ENCODE data around the gene HOXD3.
A peak's percentile ranks its signal among the peaks of the same experiment; 100 is the strongest.

Gene HOXD3

DNA sequence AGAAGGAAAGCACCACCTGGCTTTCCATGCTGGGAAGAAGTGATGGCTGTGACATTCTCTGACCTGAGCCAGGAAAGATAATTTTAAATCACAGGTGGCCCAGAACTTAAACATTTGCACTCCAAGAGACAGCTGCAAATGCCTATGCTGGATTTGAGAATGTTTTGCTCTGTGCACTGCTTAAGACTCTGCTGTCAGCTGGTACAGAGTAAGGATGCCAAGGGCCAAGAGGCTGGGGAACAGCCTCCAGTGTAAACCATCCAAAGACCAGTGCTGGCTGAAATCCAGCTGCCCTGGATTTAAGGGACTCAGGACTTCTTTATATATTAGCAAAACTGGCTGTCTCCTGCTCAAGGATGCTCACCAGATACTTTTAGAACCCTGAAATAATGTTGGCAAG is 23.7 kb upstream of the HOXD3 start:
- DNase-seq = peak in 1 of 2 experiments; percentile 52

DNA sequence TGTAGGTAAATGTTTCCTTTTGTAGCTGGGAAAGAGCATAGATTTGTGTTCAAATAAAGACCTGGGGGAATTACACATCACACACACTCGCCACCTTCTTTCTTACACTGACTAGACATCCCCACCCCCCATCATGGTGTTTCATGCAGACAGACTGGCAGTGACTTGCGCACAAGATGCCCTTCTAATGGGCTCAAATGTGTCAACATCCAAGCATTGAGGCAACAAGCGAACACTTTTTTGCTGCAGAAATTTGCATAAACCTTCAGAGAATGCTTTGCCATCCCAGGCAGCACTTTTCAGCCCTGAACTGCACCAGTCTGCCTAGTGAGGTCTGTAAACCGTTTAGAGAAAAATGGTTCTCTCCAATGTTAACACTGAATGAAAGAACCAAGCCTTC is 23.1 kb upstream of the HOXD3 start:
- no peak for DNase-seq

DNA sequence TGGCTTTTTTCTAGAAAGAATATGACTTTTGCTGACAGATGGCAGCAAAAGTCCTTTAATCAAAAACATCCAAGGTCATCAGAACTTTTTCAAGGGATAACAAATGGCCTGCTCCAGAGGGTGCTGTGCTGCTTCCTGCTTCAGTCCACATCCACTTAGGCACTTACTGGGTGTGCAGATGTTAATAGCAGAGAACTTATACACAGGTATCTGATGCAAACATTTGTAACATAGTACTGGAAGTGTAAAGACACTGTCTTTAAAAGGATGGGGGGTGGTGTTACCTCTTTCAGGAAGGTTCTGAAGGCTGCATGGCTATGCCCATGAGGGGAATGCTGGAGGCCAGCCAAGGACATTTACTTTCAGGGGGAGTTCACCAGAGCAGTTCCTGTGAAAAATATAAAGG is 22.1 kb upstream of the HOXD3 start:
- peak in 1 of 2 experiments; percentile 25 for DNase-seq

DNA sequence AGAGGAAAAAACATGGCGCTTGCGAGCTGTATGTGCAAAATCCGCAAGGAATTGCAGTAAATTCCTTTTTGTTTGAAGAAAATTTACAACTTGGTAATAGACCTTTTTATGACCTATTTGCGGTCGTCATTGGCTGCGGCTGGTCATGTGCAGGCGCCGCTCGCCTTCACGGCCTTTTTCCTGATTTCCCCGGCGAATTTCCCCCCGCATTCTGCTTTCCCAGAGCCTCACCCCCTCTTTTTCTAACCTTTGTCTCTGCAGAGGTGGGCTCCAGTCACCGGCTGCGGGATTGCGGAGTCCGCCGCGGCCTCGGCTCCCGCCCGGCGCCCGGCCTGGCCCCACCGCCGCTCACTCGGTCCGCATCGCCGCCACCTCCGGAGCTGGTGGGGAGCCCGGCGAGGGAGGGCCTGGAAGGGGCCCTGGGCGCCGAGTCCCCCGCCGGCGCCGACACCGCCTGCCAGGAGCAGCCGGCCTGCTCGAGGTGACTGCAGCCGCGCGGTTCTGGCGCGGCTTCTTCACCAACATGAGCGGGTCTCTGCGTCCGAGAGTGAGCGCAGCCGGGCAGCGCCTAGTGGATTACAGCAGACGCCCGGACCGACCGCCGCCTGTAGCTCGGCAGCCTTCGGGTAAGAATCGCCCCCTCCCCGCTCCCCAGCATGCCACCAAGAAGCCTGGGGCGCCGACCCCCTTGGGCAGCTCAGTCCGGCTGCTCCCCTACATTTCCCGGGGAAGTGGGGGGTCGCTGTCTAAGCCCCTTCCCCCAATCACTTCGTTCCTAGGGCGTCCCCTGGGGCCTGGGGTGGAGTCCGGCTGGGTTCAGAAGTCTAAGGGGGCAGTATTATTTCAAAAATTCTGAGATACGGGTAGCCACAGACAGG is 20.5 kb upstream of the HOXD3 start:
- peak; percentile 13 to 36 for DNase-seq

DNA sequence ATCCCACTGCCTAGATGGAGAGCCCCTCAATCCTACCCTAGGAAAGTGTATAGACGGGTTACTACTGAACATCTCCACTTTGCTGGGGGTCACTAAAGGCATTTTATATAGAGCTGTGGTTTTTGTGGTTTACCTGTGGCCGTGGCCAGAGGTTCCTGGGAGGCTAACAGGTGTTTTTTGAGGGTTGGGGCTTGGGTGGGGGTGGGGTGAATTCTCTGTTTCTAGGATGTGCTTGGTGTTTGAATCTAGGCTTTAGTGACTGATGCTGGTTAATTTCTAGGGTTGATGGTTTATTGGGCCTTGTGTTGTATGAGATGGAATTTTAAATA is 19.9 kb upstream of the HOXD3 start:
- no peak for DNase-seq

DNA sequence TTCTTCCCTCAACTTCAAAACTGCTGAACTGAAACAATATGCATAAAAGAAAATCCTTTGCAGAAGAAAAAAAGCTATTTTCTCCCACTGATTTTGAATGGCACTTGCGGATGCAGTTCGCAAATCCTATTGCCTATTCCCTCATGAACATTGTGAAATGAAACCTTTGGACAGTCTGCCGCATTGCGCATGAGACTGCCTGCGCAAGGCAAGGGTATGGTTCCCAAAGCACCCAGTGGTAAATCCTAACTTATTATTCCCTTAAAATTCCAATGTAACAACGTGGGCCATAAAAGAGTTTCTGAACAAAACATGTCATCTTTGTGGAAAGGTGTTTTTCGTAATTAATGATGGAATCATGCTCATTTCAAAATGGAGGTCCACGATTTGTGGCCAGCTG is 19.2 kb upstream of the HOXD3 start:
- DNase-seq = no peak

DNA sequence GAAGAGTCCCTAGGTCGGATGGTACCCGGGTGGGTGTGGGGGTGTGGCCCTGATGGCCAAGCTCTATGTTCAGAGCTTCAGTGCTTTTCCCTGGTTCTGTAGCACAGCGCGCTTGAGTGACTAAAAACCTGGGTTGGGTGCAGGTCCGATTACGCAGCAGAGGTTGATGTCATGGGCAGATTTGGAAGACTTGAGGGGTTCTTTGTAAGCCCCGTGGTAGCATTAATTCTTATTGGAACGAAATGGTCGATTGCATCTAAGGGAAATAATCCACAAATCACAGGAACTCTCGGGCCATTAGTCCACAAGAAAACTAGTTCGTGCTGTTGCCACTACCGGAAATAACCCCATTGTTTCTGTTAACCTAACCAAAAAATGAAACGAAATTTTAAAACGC is 18.6 kb upstream of the HOXD3 start:
- DNase-seq = no peak

DNA sequence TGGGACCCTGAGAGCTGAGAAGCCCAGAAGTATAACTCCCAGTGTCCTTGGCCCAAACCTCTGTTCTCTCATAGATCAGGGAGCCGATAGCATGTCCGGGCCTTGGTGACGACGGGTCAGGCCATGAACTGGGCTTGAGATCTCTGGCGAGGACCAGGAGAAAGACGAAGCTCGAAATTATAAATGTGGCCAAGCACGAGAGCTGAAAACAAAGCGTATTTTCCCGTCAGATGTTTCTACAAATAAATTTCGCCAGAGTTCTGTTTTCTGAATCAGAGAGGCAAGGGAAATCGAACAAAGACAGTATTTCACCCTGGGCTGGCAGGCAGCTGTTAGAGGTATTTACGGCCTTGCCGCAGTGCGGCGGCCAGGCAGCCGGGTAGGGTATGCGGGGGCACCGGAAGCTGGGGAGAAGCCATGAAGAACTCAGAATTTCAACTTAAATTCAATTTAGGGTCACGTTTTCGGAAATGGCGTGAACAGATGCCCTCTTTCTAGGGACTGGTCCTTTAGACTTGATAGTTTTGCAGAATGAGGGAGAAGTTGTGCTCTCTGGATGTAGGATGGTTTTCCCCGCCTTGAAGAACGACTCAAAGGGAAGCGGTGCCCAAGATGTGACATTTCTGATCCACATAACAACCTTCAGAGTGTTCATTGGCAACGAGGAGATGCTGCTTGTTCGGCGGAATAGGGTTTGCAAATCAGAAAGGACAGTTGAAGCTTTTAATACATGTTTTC is 18.0 kb upstream of the HOXD3 start:
- DNase-seq = no peak

DNA sequence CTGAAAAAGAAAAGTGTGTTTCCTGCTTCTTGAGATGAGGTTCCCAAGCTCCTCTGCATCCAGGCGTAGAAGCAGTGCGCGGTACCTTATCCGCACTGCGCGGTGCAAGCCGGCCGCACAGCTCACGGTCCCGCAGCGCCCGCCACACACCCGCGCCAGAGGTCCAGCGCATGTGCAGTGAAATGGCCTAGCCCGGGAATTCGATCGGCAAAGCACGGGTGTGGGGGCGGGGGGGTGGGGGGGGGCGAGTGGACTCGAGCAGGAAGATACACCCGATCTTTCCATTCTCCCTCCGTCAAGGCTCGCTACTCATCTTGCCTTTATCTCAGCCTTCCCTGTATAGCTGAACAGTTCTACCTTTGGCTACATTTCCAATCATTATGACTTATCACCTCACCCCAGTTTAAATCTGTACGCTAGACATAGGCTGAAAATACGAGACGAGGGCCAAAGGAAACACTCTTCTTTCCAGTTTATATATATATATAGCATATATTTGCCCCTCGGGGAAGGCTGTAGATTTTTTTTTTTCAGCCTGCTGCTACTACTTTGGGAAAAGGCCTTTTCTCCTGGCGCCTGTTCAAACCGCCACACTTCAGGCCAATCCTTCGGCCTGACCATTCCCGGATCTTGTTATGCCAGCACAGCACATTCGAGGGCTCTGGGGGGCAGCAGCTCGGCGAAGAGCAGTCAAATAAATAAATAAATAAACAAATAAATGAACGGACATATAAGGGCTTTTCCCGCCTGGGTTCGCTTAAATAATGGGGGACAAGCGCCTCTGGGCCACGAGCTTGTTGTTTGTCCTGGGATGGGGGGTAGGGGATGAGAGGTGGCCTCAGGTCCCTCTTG is 17.2 kb upstream of the HOXD3 start:
- DNase-seq = peak in 1 of 2 experiments; percentile 56

DNA sequence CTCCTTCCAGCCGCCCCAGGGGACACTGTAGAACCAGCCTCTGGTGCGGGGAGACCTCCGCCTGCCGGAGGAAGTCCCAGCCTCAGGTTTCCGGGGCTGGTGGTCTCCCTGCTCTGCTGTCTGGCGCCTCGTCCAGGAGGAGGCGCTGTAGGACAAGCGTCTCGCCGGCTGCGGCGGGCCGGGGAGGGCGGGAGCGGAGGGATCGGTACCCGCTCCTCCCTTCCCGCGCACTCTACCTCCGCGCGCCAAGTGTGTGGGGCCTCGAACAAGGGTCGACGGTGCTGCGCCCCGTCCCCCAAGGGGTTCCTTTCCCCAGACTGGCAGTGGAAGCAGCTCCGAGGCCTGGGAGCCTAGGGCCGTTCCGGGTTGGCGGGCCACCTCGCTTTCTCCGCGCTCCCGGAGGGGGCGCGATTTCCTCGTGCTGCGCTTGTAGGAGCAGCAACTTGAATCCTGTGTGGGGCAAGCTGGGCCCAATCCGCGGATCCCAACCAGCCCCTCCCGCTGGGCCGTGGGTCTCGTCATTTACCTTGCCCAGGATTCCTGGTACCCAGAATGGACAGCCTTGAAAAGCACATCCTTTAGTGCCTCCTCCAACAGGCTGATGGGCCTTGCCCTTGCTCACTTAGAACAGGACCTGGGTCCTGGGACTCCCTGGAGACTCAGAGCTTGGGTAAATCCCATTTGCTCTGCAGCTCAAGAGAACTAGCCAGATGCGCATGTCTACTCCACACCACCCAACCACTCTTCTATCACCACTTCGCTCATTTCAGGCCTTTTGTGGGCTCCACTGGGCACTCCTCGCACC is 16.4 kb upstream of the HOXD3 start:
- DNase-seq = peak; percentile 78 to 87

DNA sequence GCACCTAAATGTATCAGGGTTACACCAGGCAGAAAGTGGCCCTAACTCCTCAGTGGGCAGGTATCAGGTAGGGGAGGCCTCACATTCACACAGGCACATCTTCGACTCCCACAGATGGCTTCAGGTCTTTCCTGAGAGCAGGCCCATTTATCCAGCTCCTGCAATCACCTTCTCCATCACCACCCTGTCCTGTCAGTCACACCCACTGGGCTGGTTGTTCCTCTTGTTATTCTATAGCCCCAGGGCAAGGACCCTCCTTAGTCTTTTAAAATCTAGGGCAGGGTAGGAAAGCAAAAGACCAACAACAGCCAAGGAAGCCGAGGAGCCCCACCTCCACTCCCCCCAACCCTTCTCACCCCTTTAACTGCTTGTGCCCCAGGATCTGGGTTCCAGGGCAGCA is 14.8 kb upstream of the HOXD3 start:
- DNase-seq = no peak

DNA sequence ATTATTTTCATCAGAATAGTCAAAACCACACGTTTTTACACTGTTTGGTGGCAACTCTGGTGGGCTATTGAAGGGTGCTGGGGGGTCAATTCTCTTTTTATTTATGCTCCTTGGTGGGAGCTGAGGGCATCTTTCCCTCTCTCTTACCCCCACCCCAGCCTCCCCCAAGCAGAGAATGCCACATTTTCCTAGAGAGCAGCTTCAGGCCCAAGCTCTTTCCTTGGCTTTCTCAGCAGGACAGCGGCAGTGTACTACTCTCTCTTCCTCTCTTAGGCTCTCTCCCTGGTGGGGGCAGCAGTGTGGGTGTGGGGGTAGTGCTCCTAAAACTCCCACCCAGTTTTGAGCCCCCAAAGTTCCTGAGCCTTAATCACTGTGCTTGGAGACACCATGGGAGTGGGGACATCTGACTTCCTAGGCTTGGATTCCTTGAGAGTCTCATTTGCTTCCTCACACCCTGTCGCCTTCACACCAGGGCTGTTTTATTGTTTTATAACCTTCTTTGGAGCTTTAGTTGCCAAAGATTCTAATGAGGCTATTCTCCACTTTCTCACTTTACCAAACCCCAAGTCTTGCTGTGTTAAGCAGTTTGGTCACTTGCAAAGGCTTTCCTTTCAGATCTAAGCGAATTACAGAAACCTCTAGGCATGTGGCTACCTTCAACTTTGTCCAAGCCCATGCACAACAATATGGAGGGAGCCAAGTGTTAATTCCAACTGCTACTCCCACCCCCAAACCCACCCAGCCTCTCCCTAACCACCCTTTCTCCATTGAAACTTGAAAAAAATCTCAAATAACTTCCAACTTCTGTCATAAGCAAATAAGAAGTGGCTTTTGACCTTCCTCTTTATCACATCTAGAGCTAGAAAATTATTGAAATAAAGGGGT is 11.8 kb upstream of the HOXD3 start:
- no peak for DNase-seq

DNA sequence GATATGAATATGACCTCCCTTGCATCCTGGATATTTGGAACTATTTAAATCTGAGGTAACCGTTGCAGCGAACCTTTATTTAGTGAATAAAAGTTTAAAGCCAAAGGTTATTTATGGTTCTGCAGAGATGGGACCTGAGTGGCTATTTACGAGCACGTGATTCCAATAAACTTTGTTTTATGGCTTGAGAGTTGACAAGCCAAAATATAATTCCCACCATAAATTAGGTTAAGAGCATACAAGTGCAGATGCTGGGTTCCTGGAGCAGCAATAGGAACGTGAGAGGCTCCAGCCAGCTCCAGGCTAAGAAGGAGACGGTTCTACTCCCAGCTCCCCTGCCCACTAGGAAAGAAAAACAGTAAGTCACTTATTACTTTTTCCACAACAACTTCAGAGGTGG is 11.0 kb upstream of the HOXD3 start:
- DNase-seq = no peak

DNA sequence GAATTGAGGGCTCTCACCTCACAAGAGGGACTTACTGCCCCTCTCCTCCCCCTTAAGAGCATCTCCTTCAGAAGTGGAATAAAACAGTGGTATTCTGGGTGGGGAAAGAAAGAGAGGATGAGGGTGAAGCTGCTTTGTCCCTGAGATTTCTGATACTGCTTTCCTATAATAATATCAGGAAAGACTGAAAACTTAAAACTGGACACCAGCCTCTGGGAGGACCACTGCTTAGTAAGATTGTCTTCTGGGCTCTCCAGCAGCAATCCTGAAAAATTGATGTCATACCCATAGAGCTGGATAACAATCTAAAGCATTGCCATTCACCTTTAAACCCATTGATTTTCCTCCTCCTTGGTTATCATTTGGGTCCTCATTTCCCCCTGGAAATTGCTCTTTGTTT is 10.5 kb upstream of the HOXD3 start:
- no peak for DNase-seq

DNA sequence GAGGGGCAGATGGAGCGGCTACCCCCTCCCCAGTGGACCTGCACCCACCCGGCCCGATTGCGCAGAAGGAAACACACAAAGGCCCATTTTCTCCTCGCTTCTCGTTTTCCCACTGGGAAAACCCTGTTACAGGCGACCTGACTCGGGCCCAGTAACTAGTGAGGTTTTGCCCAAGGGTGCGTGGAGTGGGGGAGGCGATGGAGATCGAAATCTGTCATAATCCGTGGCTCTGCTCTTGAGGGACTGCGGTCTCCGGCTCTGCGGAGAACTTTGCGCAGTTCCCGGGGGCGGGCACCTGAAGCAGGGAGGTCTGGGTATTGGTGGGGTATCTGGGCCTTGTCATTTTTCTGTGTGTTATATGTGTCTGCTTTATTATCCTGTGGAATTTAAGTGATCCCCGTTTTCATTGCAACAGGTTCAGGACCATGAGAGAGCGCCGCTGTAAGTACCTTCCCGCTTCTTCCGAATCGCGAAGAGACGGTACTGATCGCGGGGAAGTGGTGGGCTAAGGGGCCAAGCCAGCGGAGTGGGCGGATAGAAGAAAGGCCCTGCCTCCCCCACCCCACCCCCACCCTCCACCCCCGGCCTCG is 9.8 kb upstream of the HOXD3 start:
- DNase-seq = no peak

DNA sequence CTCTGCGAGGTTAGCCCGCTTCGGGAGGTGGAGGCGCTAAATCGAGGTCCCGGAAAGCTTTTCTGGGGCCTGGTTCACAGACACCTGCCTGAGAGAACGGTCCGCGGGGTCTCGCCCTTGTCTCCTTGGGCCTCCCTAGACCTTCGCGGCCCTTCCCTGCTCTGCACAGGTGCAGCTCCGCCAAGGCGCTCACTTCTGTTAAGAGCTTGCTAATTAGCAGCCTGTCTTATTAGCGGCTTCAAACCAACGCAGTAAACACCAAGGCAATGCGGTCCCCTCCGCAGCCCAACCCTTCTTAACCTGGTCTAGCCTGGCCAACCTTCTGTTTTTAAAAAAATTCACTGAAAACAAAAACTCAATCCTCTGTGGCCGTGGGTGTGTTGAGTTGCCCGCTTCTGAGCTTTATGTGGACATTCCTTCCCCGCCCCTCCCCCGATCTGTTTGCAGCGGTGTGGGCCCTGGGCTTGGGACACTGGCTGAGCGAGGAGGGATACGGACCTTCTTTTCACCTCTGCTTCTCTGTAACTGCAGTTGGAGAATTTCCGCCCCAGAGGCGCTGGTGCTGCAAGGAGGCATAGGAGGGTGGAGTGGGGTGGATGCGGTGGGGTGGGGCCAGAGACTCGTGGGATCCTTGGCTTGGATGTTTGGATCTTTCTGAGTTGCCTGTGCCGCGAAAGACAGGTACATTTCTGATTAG is 9.2 kb upstream of the HOXD3 start:
- DNase-seq = no peak

DNA sequence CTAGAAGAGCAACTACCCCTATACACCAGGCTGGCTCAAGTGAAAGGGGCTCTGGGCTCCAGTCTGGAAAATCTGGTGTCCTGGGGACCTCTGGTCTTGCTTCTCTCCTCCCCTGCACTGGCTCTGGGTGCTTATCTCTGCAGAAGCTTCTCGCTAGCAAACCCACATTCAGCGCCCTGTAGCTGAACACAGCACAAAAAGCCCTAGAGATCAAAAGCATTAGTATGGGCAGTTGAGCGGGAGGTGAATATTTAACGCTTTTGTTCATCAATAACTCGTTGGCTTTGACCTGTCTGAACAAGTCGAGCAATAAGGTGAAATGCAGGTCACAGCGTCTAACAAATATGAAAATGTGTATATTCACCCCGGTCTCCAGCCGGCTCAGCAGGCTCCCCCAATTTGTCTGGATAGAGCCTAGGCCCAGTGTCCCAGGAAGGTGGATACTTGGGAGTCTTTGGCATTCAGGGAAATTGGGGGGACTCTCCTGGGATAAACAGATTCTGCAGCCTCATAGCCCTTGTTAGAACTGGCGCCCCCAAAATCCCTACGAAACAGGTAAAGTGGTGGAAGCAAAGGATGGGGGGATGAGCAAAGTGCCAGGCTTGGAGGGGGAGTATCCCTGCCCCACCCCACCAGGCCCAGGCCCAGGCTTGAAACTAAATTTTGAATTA is 8.2 kb upstream of the HOXD3 start:
- DNase-seq = no peak

DNA sequence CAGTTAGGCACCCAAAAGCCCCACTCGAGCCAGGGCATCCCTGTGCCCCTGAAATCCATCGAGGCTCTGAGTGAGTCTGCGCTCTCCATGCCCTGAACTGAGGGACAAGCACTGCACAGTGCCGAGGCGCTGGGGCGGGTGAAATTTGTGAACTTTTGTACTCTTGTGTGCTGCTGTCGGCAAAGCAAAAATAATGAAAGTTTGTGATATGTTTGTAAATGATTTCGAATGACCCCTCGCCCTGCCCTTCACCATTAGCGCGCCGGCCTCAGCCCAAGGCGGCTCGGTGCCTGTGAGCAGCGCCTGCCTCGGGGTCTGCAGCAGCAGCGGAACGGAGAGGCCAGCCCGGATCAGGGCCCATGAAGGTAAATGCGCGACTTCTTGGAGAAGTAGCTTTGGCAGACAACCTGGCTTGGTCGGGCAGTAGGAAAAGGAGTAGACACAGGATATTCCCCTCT is 7.6 kb upstream of the HOXD3 start:
- no peak for DNase-seq

DNA sequence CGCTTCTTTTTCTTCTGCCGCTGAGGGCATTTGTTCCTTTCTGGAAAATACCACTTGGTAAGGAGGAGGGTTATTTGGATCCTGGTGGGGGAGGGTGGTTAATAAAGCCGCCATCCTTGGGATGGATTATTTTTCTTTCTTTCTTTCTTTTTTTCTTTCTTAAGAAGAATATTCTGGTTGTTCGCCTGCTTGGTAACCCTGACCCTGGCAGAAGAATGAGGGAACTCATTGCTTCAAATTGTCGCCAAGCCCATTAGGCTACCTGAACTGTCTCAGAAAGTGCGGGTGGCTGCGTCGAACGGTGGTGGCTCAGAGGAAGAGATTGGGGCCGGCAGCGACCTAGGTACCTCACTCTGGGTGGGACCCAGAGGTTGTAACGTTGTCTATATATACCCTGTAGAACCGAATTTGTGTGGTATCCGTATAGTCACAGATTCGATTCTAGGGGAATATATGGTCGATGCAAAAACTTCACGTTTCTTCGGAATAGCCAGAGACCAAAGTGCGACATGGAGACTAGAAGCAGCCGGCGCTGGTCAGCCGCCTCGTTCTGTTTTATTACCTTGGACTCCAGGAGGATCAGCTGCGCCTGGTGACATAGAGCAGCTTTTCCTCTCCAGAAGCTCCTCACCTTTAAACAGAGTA is 7.0 kb upstream of the HOXD3 start:
- no peak for DNase-seq
